Keratinocyte (primary cell): Measurements from ENCODE around the gene TARBP1. TPM values are rescaled to one million over a fixed set of nuclear protein-coding genes. Genes with fewer than 3 reads are reported as not detected.

Experiments used
- DNase-seq: peaks from one replicate; pipeline ENCODE4 v3.0.0-alpha.2; 2011; ENCODE audit warnings: low read depth, missing footprints, low spot score
- FAIRE-seq: peaks from 2 replicates; lab custom pipeline; 2011; peaks lifted over from hg19 to GRCh38; lab: Jason Lieb, UNC
- H2AFZ ChIP-seq: 2 replicates; pipeline ENCODE4 v1.6.0; 2012; ENCODE audit warnings: low read length, control low read depth, inconsistent platforms; ENCODE audit not compliant: control insufficient read depth
- H3K27ac ChIP-seq: 2 replicates; pipeline ENCODE4 v1.5.1; 2011; ENCODE audit warnings: low read length; ENCODE audit not compliant: control insufficient read depth, insufficient read depth
- H3K27me3 ChIP-seq: 3 replicates; pipeline ENCODE4 v1.6.0; 2011; ENCODE audit warnings: low read length; ENCODE audit not compliant: control insufficient read depth, insufficient read depth; ENCODE audit errors: extremely low read depth
- H3K36me3 ChIP-seq, 2 experiments: 2 replicates in 1 of 2; 3 replicates in 1 of 2; pipeline ENCODE4 v1.5.1; 2011; ENCODE audit warnings: low read length in 2 of 2, mild to moderate bottlenecking in 1 of 2; ENCODE audit not compliant: control insufficient read depth in 2 of 2, insufficient read depth in 2 of 2; ENCODE audit errors: extremely low read depth in 1 of 2
- H3K4me1 ChIP-seq: 3 replicates; pipeline ENCODE4 v1.5.1; 2011; ENCODE audit warnings: low read length; ENCODE audit not compliant: control insufficient read depth, insufficient read depth; ENCODE audit errors: extremely low read depth
- H3K4me2 ChIP-seq: 3 replicates; pipeline ENCODE4 v1.6.0; 2011; ENCODE audit warnings: low read depth, low read length; ENCODE audit not compliant: control insufficient read depth, insufficient read depth; ENCODE audit errors: extremely low read depth
- H3K4me3 ChIP-seq, 3 experiments: fragments of 200-600 bp in 1 of 3; sonication (generic) in 1 of 3; 2 replicates in 2 of 3; 3 replicates in 1 of 3; pipeline ENCODE4 v1.5.1; 2011 to 2016; ENCODE audit warnings: low read length in 3 of 3, mild to moderate bottlenecking in 3 of 3, control low read depth in 2 of 3, inconsistent platforms in 1 of 3, low read depth in 1 of 3, mixed read lengths in 1 of 3, mixed run types in 1 of 3, moderate library complexity in 1 of 3; ENCODE audit not compliant: control insufficient read depth in 2 of 3, insufficient read depth in 2 of 3; ENCODE audit errors: extremely low read depth in 1 of 3
- H3K79me2 ChIP-seq: 2 replicates; pipeline ENCODE4 v1.6.0; 2012; ENCODE audit warnings: low read length; ENCODE audit not compliant: control insufficient read depth, insufficient read depth
- H3K9ac ChIP-seq: 3 replicates; pipeline ENCODE4 v1.6.0; 2011; ENCODE audit warnings: low read length; ENCODE audit not compliant: control insufficient read depth, insufficient read depth; ENCODE audit errors: extremely low read depth
- H3K9me1 ChIP-seq: 3 replicates; pipeline ENCODE4 v1.6.0; 2011; ENCODE audit warnings: low read length; ENCODE audit not compliant: control insufficient read depth, insufficient read depth; ENCODE audit errors: extremely low read depth
- H3K9me3 ChIP-seq: 2 replicates; pipeline ENCODE4 v1.5.1; 2012; ENCODE audit warnings: low read depth, low read length; ENCODE audit not compliant: control insufficient read depth
- H4K20me1 ChIP-seq: 3 replicates; pipeline ENCODE4 v1.6.0; 2011; ENCODE audit warnings: low read length; ENCODE audit not compliant: control insufficient read depth, insufficient read depth; ENCODE audit errors: extremely low read depth
- CTCF ChIP-seq, 3 experiments: IDR thresholded peaks in 1 of 3; conservative IDR thresholded peaks in 1 of 3; optimal IDR thresholded peaks in 1 of 3; 2 replicates in 2 of 3; 3 replicates in 1 of 3; pipeline versions ENCODE3 to v1.5.1; 2011; ENCODE audit warnings: low read length in 3 of 3, mild to moderate bottlenecking in 3 of 3, moderate library complexity in 2 of 3, control low read depth in 1 of 3, inconsistent platforms in 1 of 3; ENCODE audit not compliant: insufficient read depth in 2 of 3; ENCODE audit errors: extremely low read depth in 1 of 3
- EZH2 ChIP-seq: IDR thresholded peaks from one replicate; pipeline ENCODE4 v1.6.1; 2012; ENCODE audit warnings: inconsistent platforms, mild to moderate bottlenecking, low read length, moderate library complexity
- dilution Hi-C: fragments of 300-500 bp; cut with MboI; formaldehyde crosslinking; loops from one replicate; pipeline ENCODE4 v1.7.0; 2020; ENCODE audit warnings: low sequenced_read_pairs; ENCODE audit not compliant: extremely low pct_ligation_motif_present
- polyA plus RNA-seq, 5 experiments: library from polyadenylated mRNA; depleted of rRNA in 3 of 5; stranded (reverse) in 3 of 5; stranded (forward) in 1 of 5; unstranded in 1 of 5; fragments of >200 nt; gene quantifications; 1 replicate in 1 of 5; 2 replicates in 3 of 5; 3 replicates in 1 of 5; pipeline versions ENCODE4 v1.2.1 to v1.2.3, GENCODE V29; 2011 to 2012; ENCODE audit warnings: missing spikeins in 2 of 5, low read depth in 1 of 5, low replicate concordance in 1 of 5

The TARBP1 gene
- polyA plus RNA-seq, 1 donor (not counting 4 experiments of a cell fraction or from before 2014, with no cell fraction given), result 28.7 TPM

- H3K4me3 ChIP-seq, result no peak overlapping the region
- no peaks in the 10 kb centered on the region for H3K4me1 ChIP-seq
- no peak for DNase-seq
- H3K9me3 ChIP-seq, result no peaks in the 10 kb centered on the region
- H3K79me2 ChIP-seq, result no peaks in the 10 kb centered on the region
- H2AFZ ChIP-seq, result no peak overlapping the region
- no peak overlapping the region for H3K27ac ChIP-seq
- H3K4me2 ChIP-seq, result no peak overlapping the region
- no peaks in the 10 kb centered on the region for H3K27me3 ChIP-seq
- FAIRE-seq, result no peak
- peaks cover 9 to 12% of the 10 kb centered on the region in 2 experiments for H3K36me3 ChIP-seq
- H3K9me1 ChIP-seq, result no peaks in the 10 kb centered on the region
- dilution Hi-C loops, result no loop called here
- no peak overlapping the region for H3K9ac ChIP-seq
- H4K20me1 ChIP-seq, result no peaks in the 10 kb centered on the region
- TF ChIP-seq CTCF (optimal IDR thresholded peaks at IDR 0.05 in 1 of 3, IDR thresholded peaks at IDR 0.05 in 1 of 3, conservative IDR thresholded peaks at IDR 0.05 in 1 of 3; ENCODE audit: extremely low read depth in 1 of 3, insufficient read depth in 2 of 3, low read length in 3 of 3) (no peak), EZH2 (no peak)
Measured at GRCh38 chr1:234429434-234429806, 49.6 kb downstream of the TARBP1 start.

- dilution Hi-C loops, result no loop called here
- TF ChIP-seq CTCF (optimal IDR thresholded peaks at IDR 0.05 in 1 of 3, IDR thresholded peaks at IDR 0.05 in 1 of 3, conservative IDR thresholded peaks at IDR 0.05 in 1 of 3; ENCODE audit: extremely low read depth in 1 of 3, insufficient read depth in 2 of 3, low read length in 3 of 3) (no peak), EZH2 (no peak)
- H3K4me3 ChIP-seq, result no peak overlapping the region
- FAIRE-seq (no peak), DNase-seq (no peak)
- peaks cover 9 to 12% of the 10 kb centered on the region in 2 experiments for H3K36me3 ChIP-seq
- no peak overlapping the region for H2AFZ ChIP-seq
- H3K4me1 ChIP-seq, result no peaks in the 10 kb centered on the region
- H3K27me3 ChIP-seq, result no peaks in the 10 kb centered on the region
- no peak overlapping the region for H3K9ac ChIP-seq
- no peaks in the 10 kb centered on the region for H3K9me1 ChIP-seq
- no peaks in the 10 kb centered on the region for H3K9me3 ChIP-seq
- no peaks in the 10 kb centered on the region for H3K79me2 ChIP-seq
- no peak overlapping the region for H3K27ac ChIP-seq
- H3K4me2 ChIP-seq, result no peak overlapping the region
- no peaks in the 10 kb centered on the region for H4K20me1 ChIP-seq
Measured at GRCh38 chr1:234427950-234428646, 50.9 kb downstream of the TARBP1 start.
